Panc1 (cell line): ENCODE results near the gene FBLN7.

Experiments used
- POLR2AphosphoS5 ChIP-seq: IDR thresholded peaks from 2 replicates; pipeline ENCODE4 v1.6.1; 2012; ENCODE audit warnings: mild to moderate bottlenecking, low read depth, low read length, moderate library complexity
- SIN3A ChIP-seq: IDR thresholded peaks from 2 replicates; pipeline ENCODE4 v1.6.1; 2012; ENCODE audit warnings: low read depth, mild to moderate bottlenecking, low read length, moderate library complexity, borderline replicate concordance; ENCODE audit not compliant: insufficient read depth
- TCF7L2 ChIP-seq: IDR thresholded peaks from 2 replicates; pipeline ENCODE4 v1.6.1; 2011; ENCODE audit warnings: mild to moderate bottlenecking, low read depth, low read length, inconsistent platforms
- TF ChIP-seq, protein P1 (sequence below): fragments of 450-650 bp; IDR thresholded peaks from 2 replicates; pipeline ENCODE4 v1.5.1; 2017; ENCODE audit warnings: mild to moderate bottlenecking

- TF ChIP-seq, protein P1, sequence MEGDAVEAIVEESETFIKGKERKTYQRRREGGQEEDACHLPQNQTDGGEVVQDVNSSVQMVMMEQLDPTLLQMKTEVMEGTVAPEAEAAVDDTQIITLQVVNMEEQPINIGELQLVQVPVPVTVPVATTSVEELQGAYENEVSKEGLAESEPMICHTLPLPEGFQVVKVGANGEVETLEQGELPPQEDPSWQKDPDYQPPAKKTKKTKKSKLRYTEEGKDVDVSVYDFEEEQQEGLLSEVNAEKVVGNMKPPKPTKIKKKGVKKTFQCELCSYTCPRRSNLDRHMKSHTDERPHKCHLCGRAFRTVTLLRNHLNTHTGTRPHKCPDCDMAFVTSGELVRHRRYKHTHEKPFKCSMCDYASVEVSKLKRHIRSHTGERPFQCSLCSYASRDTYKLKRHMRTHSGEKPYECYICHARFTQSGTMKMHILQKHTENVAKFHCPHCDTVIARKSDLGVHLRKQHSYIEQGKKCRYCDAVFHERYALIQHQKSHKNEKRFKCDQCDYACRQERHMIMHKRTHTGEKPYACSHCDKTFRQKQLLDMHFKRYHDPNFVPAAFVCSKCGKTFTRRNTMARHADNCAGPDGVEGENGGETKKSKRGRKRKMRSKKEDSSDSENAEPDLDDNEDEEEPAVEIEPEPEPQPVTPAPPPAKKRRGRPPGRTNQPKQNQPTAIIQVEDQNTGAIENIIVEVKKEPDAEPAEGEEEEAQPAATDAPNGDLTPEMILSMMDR: no peak
- TF ChIP-seq POLR2AphosphoS5: no peak
- no peak for TF ChIP-seq TCF7L2
- TF ChIP-seq SIN3A: no peak
These were observed 11.8 kb downstream of the FBLN7 start for GRCh38 chr2:112149866-112150435.
